ENCODE data around the gene TPGS2.
"Not testable (repeated sequence)": the region's sequence is repeated elsewhere in the genome, so short reads cannot be mapped to it uniquely, and the experiment has no call there.

TPGS2 gene, protein sequence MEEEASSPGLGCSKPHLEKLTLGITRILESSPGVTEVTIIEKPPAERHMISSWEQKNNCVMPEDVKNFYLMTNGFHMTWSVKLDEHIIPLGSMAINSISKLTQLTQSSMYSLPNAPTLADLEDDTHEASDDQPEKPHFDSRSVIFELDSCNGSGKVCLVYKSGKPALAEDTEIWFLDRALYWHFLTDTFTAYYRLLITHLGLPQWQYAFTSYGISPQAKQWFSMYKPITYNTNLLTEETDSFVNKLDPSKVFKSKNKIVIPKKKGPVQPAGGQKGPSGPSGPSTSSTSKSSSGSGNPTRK

DNA sequence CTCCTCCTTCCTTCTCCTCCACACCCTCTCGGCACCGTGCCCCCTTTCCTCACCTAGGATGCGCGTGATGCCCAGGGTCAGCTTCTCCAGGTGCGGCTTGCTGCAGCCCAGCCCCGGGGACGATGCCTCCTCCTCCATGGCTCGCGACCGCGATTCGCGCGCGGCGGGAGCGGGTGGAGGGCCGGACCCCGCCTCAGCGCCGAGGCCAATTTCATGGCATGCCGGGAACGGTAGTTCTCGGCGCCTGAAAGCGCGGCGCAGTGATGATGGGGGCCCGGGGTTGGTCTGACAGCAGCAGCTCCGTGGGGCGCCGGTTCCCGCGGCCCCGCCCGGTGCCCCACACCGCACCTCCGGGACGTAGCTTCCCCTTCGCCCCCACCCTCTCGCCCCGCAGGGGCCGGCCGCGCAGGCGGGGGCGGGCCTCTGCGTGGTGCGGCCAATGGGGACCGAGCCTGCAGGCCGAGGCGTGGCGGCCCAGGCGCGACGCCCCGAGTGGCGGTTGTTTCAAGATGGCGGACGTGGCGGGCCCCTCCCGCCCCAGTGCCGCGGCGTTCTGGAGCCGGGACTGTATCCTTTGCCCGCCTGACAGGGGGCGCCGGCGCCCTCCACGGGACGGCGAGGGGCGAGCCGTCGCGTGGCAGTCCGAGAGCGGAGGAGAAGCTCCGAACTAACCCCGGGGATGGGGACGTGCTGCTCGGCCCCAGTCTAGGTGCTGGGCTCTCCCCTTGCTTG is at the start of gene TPGS2, which contains the start of gene KIAA1328:
Gene TPGS2, minus strand, starts transcription at position 373 of the 732 bp plus-strand sequence. Its CDS starts 235 bp downstream, at position 138.
Gene KIAA1328, plus strand, starts transcription at position 498 of the 732 bp plus-strand sequence. Its CDS starts 12 bp downstream, at position 510.
- FAIRE-seq, result no peak
- peak; percentile 67 for DNase-seq (ENCODE audit: low spot score)

GRCh38 chr18:36873826-36874225 is 45.0 kb upstream of the TPGS2 start:
- FAIRE-seq; DNase-seq (ENCODE audit: low spot score): not testable (repeated sequence)

DNA sequence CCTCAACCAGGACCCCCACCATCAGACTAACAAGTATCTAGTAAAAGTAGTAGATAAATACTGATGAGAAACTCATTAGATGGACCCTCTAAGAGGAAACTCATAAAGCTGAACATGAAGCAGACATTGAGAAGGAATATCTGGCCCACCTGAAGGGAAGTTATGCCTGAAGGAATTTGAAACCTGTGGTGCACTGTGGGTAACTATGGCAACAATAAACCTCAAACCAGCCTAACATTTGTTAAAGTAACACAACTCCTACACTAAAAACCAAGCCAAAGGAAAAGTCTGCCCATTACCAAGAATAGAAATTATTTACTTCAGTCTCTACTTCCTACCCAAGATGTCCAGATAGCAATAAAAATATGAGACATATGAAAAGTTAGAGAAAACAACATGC is 43.5 kb upstream of the TPGS2 start:
- DNase-seq (ENCODE audit: low spot score) (no peak), FAIRE-seq (no peak)

DNA sequence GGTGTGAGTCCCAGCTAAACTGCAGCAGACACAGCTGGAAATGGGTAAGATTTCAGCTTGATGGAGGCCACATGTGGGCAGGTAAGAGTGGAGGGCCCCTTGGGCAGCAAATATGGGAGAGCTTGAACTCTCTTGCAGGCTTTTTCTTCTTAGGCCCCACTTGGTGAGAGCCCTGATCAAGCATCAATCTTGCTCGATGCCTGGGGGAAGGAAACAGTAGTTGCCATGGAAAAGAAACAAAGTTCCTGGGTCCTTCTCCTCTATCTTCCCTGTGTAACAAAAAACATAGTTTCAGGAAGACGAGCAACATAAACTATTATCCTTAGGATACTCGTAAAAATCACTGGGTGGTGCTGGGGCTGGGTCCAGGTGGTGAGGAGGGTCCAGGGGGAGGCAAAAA is 43.0 kb upstream of the TPGS2 start:
- no peak for FAIRE-seq
- no peak for DNase-seq (ENCODE audit: low spot score)

GRCh38 chr18:36867056-36867455 is 38.3 kb upstream of the TPGS2 start:
- DNase-seq (ENCODE audit: low spot score), result no peak
- no peak for FAIRE-seq

DNA sequence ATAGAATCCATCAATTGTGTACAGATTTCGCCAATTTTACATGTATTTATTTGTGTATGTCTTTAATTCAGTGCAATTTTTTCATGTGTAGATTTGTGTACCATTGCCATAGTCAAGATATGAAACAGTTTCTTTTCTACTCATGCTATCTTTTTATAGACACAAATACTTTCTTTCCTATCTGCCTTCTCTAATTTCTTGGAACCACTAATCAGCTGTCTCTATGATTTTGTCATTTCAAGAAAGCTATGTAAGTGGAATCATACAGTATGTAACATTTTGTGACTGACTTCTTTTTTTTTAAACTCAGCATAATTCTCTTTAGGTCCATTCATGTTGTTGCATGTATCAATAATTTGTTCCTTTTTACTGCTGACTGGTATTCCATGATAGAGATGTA is 33.4 kb upstream of the TPGS2 start:
- DNase-seq (ENCODE audit: low spot score) (no peak), FAIRE-seq (no peak)

DNA sequence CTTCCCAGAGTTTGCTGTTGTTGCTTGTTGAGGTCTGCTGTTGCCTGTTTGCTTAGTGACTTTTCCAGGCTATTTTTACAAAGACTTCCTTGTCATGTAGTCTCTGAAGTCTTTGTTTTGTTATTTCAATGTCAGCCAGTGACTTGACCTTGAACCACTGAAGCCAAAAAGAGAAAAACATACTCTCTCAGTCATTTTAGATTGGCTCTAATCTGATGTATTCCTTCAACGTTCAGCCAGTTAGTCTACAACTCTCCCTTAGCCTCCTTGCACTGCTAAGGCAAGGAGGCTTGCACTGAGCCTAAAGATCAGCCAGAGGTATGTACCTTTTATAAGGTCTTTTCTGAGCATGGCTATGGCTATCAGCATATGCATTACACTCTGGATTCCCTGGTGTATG is 28.0 kb upstream of the TPGS2 start:
- DNase-seq (ENCODE audit: low spot score) (no peak), FAIRE-seq (no peak)

GRCh38 chr18:36851202-36851590 is 22.4 kb upstream of the TPGS2 start:
- FAIRE-seq, result no peak

GRCh38 chr18:36850527-36851201 is 21.9 kb upstream of the TPGS2 start:
- DNase-seq (ENCODE audit: low spot score) (peak; percentile 61), FAIRE-seq (peak; percentile 89)

More at GRCh38 chr18:36851202-36851590, 22.4 kb upstream of the TPGS2 start:
- DNase-seq (ENCODE audit: low spot score), result no peak

GRCh38 chr18:36849288-36850006 is 20.6 kb upstream of the TPGS2 start:
- no peak for FAIRE-seq
- no peak for DNase-seq (ENCODE audit: low spot score)

GRCh38 chr18:36848609-36849008 is 19.8 kb upstream of the TPGS2 start:
- FAIRE-seq, result peak; percentile 30
- no peak for DNase-seq (ENCODE audit: low spot score)

DNA sequence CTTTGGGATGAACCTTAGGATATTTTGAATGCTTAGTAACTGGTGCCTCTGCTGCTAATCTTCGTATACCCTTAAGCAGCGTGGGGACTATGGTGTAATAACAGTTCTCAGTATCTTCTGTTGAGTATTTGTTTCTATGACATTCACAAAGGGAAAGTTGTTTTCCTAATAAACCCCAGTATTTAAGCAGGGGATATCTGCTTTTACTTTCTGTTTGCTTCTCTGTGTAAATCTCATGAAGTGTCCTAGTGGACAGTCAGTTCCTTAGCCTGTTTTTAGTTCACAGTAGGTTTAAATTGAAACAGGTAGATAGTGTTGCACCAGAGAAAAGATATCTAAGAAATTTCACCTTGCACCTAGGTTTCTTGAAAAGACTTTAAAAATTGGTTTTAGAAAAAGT is 15.0 kb upstream of the TPGS2 start:
- FAIRE-seq (no peak), DNase-seq (ENCODE audit: low spot score) (no peak)

- DNase-seq (ENCODE audit: low spot score) (no peak), FAIRE-seq (no peak)
Measured at GRCh38 chr18:36843199-36843598, 14.4 kb upstream of the TPGS2 start.

DNA sequence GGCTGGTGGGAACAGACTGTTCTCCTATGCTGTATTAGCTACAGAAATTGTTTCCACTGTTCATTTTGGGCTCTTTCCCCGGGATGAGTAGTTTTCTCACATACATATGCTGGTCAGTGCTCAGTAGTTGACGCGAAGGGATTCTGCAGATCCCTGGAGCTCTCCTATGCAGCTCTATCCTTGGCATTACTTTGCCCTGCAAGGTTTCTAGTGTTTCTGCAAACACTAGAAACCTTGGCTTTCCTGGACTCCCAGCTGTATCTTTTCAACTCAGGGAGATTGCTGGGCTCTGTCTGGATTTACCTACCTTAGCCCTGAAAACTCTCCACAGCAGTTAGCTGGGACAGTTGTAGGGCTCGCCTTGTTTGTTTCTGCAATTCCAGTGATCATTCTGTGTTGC is 11.0 kb upstream of the TPGS2 start:
- no peak for DNase-seq (ENCODE audit: low spot score)
- no peak for FAIRE-seq

- no peak for FAIRE-seq
- DNase-seq (ENCODE audit: low spot score), result no peak
Measured at GRCh38 chr18:36835927-36836326, 7.1 kb upstream of the TPGS2 start.

DNA sequence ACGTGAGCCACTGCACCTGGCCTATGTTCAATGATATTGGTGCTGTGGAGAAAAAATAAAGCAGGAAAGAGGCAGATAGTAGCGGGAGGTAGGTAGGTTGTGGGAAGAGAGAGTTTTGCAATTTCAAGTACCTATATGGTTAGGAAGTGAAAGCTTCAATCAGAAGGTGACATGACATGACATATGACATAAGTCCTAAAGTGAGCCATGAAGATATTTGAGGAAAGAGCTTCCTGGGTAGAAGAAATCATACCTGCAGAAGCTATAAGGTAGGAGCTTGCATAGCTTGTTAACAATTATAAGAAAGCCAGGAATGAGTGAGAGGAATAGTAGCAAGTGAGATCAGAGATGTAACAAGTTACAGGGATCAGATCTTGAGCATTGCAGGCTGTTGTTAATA is 4.3 kb upstream of the TPGS2 start:
- FAIRE-seq (no peak), DNase-seq (ENCODE audit: low spot score) (no peak)

DNA sequence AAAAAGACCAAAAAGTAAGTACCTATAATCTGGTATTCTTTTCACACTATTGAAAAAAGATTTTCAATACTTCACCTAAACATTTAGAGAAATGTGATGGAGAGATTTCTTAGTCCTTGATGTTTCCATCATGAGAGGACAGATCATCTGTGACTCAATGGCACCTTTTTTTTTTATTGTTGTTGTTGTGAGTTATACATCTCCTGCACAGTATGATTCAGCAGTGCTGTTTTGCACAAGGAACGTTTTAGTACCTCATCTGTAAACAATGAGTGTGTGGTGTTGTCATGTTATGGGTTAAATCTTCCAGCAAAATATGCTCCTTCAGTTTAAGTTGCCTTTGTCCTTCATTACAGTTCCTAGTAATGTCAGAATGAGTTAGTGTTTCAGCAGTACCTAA is 2.3 kb upstream of the TPGS2 start:
- FAIRE-seq (no peak), DNase-seq (ENCODE audit: low spot score) (no peak)

- no peak for FAIRE-seq
- DNase-seq (ENCODE audit: low spot score), result no peak
Measured at GRCh38 chr18:36830158-36830495, 1.3 kb upstream of the TPGS2 start.

DNA sequence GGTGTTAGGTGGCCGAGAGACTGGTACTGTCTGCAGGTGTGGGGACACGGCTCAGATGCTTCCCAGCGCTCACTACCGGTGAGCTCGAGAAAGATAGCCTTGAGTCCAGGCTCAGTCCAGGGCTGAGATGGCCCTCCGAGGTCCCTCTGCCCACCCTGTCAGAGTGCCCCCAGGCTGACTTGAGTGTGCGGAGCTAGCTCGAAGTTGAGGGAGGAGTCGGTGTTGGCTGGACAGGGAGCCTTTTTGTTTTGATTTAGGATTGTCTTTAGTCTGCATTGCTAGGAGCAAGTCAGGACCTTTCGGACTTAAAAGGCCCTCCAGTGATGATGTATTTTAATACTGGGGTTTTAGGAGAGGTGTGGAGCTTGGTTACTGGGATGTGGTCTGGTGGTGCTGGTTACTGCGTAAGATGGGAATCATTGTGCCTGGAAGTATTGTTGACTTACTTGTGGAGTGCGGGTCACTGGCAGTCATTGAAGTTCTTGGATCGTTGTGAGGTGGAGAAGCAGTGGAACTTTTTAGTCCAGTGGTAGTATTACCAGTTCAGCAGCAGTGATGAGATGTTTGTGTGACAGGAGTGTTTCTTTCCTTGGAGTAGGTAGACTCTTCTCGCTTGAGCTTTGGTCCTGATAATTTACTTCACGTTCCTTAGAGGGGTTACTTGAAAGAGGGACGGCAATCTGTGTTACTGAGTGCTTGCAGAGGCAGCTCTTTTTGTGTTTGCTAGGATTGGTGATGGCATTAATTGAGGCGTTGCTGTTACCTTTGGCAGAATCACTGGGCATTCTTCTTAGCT is 758 bp upstream of the TPGS2 start:
- DNase-seq (ENCODE audit: low spot score) (peak; percentile 4), FAIRE-seq (no peak)

- no peak for FAIRE-seq
- peak; percentile 8 for DNase-seq (ENCODE audit: low spot score)
Measured at GRCh38 chr18:36828157-36828629, 609 bp downstream of the TPGS2 start.

DNA sequence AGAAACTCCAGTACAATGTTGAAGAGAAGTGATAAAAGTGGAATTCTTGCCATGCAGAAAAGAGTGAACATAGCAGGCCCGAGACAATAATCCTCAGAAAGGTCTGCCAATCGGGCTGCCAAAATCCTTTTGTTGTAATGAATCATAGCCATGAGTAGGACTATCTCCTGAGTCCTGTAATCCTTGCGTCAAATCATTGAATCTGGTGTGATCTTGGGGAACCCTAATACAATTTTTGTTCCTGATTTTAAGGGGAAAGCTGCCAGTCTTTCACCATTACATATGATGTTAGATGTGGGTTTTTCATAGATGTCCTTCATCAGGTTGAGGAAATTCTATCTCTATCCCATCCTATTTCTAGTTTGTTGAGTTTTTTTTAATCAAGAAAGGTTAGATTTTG is 2.2 kb downstream of the TPGS2 start:
- DNase-seq (ENCODE audit: low spot score) (no peak), FAIRE-seq (no peak)
